ENCODE results near the gene ZNF273. TPM values are rescaled to one million over a fixed set of nuclear protein-coding genes. Genes with fewer than 3 reads are reported as not detected.

Gene ZNF273
- total RNA-seq, 1 experiment from 2014 or later = 22.0 TPM

DNA sequence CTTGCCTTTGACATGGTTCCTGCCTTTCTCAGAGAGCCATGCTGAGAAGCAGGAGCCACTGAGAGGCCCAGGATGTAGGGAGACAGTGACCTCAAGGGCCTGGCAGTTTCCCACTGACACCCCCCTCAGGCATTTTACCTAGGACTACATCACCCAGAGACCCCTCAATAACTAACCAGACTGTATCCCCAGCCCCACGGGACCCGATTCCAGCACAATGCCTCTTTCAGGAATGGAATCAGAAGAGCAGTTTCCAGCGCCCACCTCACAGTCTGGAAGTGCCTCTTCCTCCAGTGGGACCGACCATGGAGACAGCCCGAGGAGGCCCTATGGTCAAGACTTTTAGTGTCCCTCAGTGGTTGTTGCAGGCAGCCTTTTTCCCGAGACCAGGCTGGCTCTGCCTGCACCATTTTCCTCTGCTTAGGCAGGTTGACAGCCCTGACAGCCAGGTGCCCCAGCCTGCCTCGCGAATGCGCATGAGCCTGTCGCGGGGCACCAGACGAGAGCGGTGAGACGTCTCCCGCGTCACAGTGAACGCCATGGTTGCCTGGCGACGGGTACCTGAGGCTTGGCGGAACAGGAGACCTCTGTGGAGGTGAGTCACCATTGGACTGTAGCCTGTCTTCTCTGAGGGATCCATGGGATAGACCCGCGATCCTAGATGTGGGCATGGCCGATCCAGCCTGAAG is 28.4 kb upstream of the ZNF273 start:
- H3K4me2 ChIP-seq (ENCODE audit: low read depth, low read length, poor library complexity, severe bottlenecking) = no peak overlapping the region
- no peak overlapping the region for H3K4me3 ChIP-seq (ENCODE audit: low read length)
- H2AFZ ChIP-seq (ENCODE audit: low read length) = no peak overlapping the region
- no peaks in the 10 kb centered on the region for H3K79me2 ChIP-seq (ENCODE audit: low read length)
- H4K20me1 ChIP-seq (ENCODE audit: insufficient read depth, low read depth, low read length) = no peaks in the 10 kb centered on the region
- H3K27ac ChIP-seq (ENCODE audit: low read length) = no peak overlapping the region
- H3K36me3 ChIP-seq (ENCODE audit: insufficient read depth, low read length) = no peaks in the 10 kb centered on the region
- no peak for DNase-seq
- no peaks in the 10 kb centered on the region for H3K27me3 ChIP-seq (ENCODE audit: low read length)
- H3K9me3 ChIP-seq (ENCODE audit: low read length) = no peaks in the 10 kb centered on the region
- H3K9ac ChIP-seq (ENCODE audit: low read length) = no peak overlapping the region
- no peaks in the 10 kb centered on the region for H3K9me2 ChIP-seq (replicated peaks; ENCODE audit: insufficient read depth, low read length)
- H3K4me1 ChIP-seq (ENCODE audit: low read length) = peaks cover 5% of the 10 kb centered on the region

- Histone ChIP-seq H3K4me2 (ENCODE audit: low read depth, low read length, poor library complexity, severe bottlenecking) (no peak overlapping the region), H3K9me3 (ENCODE audit: low read length) (no peaks in the 10 kb centered on the region), H3K4me3 (ENCODE audit: low read length) (no peak overlapping the region), H3K79me2 (ENCODE audit: low read length) (no peaks in the 10 kb centered on the region), H3K27me3 (ENCODE audit: low read length) (no peaks in the 10 kb centered on the region), H3K27ac (ENCODE audit: low read length) (no peak overlapping the region), H4K20me1 (ENCODE audit: insufficient read depth, low read depth, low read length) (no peaks in the 10 kb centered on the region), H3K4me1 (ENCODE audit: low read length) (peaks cover 5% of the 10 kb centered on the region), H2AFZ (ENCODE audit: low read length) (no peak overlapping the region), H3K9me2 (replicated peaks; ENCODE audit: insufficient read depth, low read length) (no peaks in the 10 kb centered on the region), H3K36me3 (ENCODE audit: insufficient read depth, low read length) (no peaks in the 10 kb centered on the region), H3K9ac (ENCODE audit: low read length) (no peak overlapping the region)
- no peak for DNase-seq
Observed at GRCh38 chr7:64875258-64875657, 27.8 kb upstream of the ZNF273 start.

DNA sequence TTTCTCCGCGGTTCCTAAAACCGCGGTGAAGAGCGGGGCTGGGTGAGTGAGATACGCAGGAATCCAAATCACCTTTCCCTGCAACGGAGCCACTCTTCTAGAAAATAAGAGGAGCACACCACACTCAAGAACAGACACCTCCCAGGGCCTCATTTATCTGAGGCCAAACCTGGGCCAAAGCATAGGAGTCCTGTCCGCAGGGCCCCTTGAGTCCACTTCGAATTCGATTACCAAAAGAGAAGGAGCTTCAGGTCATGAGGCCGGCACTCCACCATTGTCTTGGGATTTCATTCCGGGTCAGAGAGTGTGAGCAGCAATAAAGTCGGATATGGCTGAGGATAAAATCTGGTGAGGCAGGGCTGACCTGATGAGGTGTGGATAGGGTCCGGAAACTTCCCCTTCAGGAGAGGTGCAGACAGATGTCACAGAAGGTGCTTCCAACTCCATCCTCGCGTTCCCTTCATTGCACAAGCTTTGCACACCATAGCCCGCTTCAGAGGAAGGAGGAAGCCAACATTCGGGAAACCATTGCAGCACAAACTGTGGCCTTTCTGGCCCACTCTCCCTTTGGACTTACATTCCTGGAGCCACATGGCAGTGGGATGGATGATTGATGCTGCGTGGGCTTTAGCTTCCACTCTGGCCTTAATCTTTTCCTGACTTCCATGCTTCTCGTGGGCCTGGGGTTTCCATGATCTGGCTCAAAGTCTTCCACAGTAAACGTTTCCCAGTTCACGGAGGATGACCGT is 27.2 kb upstream of the ZNF273 start:
- H4K20me1 ChIP-seq (ENCODE audit: insufficient read depth, low read depth, low read length) = no peaks in the 10 kb centered on the region
- no peaks in the 10 kb centered on the region for H3K9me2 ChIP-seq (replicated peaks; ENCODE audit: insufficient read depth, low read length)
- no peak for DNase-seq
- H2AFZ ChIP-seq (ENCODE audit: low read length) = no peak overlapping the region
- no peak overlapping the region for H3K4me2 ChIP-seq (ENCODE audit: low read depth, low read length, poor library complexity, severe bottlenecking)
- H3K27ac ChIP-seq (ENCODE audit: low read length) = no peak overlapping the region
- H3K79me2 ChIP-seq (ENCODE audit: low read length) = no peaks in the 10 kb centered on the region
- no peaks in the 10 kb centered on the region for H3K36me3 ChIP-seq (ENCODE audit: insufficient read depth, low read length)
- no peak overlapping the region for H3K9ac ChIP-seq (ENCODE audit: low read length)
- no peaks in the 10 kb centered on the region for H3K27me3 ChIP-seq (ENCODE audit: low read length)
- no peaks in the 10 kb centered on the region for H3K9me3 ChIP-seq (ENCODE audit: low read length)
- no peak overlapping the region for H3K4me3 ChIP-seq (ENCODE audit: low read length)
- H3K4me1 ChIP-seq (ENCODE audit: low read length) = peaks cover 5% of the 10 kb centered on the region

DNA sequence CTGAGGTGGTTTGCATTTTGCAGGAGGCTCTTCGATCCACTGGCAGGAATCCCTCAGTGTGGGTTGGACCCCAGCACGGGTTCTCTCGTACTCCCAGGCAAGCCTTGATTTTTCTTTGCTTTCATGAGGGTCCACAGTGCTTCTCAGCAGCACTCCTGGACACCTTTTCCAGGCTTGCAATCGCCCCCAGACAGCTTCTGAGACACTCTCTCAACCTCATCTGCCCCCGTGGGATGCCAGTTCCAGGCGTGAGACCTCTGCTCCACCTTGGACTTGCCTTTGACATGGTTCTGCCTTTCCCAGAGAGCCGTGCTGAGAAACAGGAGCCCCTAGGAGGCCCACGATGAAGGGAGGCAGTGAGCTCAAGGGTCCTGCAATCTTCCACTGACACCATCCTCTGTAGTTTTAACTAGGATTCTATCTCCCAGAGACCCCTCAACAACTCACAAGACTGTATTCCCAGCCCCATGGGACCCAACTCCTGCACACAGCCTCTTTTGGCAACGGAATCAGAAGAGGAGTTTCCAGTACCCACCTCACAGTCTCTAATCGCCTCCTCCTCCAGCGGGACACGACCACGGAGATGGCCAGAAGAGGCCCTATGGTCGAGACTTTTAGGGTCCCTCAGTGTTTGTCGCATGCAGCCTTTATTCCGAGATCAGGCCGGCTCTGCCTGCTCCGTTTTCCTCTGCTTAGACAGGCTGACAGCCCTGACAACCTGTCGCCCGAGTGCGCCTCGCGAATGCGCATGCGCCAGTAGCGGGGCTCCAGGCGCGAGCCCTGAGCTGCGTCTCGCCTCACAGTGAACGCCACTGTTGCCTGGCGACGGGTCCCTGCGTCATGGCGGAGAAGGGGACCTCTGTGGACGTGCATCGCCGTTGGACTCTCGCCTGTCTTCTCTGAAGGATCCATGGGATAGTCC is 26.0 kb upstream of the ZNF273 start:
- H2AFZ ChIP-seq (ENCODE audit: low read length) = peak overlapping the region; percentile 57; the same call in 1 of the 2 replicates
- H3K4me2 ChIP-seq (ENCODE audit: low read depth, low read length, poor library complexity, severe bottlenecking) = peak overlapping the region; percentile 61
- peak overlapping the region; percentile 42 for H3K9ac ChIP-seq (ENCODE audit: low read length)
- H3K36me3 ChIP-seq (ENCODE audit: insufficient read depth, low read length) = no peaks in the 10 kb centered on the region
- H4K20me1 ChIP-seq (ENCODE audit: insufficient read depth, low read depth, low read length) = no peaks in the 10 kb centered on the region
- H3K79me2 ChIP-seq (ENCODE audit: low read length) = no peaks in the 10 kb centered on the region
- peak overlapping the region; percentile 56; the same call in 1 of the 2 replicates for H3K4me3 ChIP-seq (ENCODE audit: low read length)
- H3K9me3 ChIP-seq (ENCODE audit: low read length) = no peaks in the 10 kb centered on the region
- no peak overlapping the region for H3K27ac ChIP-seq (ENCODE audit: low read length)
- H3K9me2 ChIP-seq (replicated peaks; ENCODE audit: insufficient read depth, low read length) = no peaks in the 10 kb centered on the region
- H3K4me1 ChIP-seq (ENCODE audit: low read length) = peaks cover 5% of the 10 kb centered on the region
- H3K27me3 ChIP-seq (ENCODE audit: low read length) = no peaks in the 10 kb centered on the region
- peak; percentile 89 for DNase-seq

- H3K27ac ChIP-seq (ENCODE audit: low read length) = no peak overlapping the region
- no peaks in the 10 kb centered on the region for H4K20me1 ChIP-seq (ENCODE audit: insufficient read depth, low read depth, low read length)
- peak overlapping the region; percentile 38 for H3K9ac ChIP-seq (ENCODE audit: low read length)
- H3K79me2 ChIP-seq (ENCODE audit: low read length) = no peaks in the 10 kb centered on the region
- no peak for DNase-seq
- H2AFZ ChIP-seq (ENCODE audit: low read length) = peak overlapping the region; percentile 57; the same call in 1 of the 2 replicates
- H3K4me2 ChIP-seq (ENCODE audit: low read depth, low read length, poor library complexity, severe bottlenecking) = peak overlapping the region; percentile 61
- H3K27me3 ChIP-seq (ENCODE audit: low read length) = no peaks in the 10 kb centered on the region
- H3K36me3 ChIP-seq (ENCODE audit: insufficient read depth, low read length) = no peaks in the 10 kb centered on the region
- H3K9me2 ChIP-seq (replicated peaks; ENCODE audit: insufficient read depth, low read length) = no peaks in the 10 kb centered on the region
- peak overlapping the region; percentile 56; the same call in 1 of the 2 replicates for H3K4me3 ChIP-seq (ENCODE audit: low read length)
- peaks cover 5% of the 10 kb centered on the region for H3K4me1 ChIP-seq (ENCODE audit: low read length)
- H3K9me3 ChIP-seq (ENCODE audit: low read length) = no peaks in the 10 kb centered on the region
Observed at GRCh38 chr7:64877714-64878610, 25.1 kb upstream of the ZNF273 start.

GRCh38 chr7:64878684-64879083 is 24.4 kb upstream of the ZNF273 start:
- no peak overlapping the region for H3K4me2 ChIP-seq (ENCODE audit: low read depth, low read length, poor library complexity, severe bottlenecking)
- H2AFZ ChIP-seq (ENCODE audit: low read length) = no peak overlapping the region
- H3K9ac ChIP-seq (ENCODE audit: low read length) = no peak overlapping the region
- DNase-seq = no peak
- no peaks in the 10 kb centered on the region for H3K79me2 ChIP-seq (ENCODE audit: low read length)
- no peaks in the 10 kb centered on the region for H3K9me3 ChIP-seq (ENCODE audit: low read length)
- no peaks in the 10 kb centered on the region for H3K27me3 ChIP-seq (ENCODE audit: low read length)
- no peaks in the 10 kb centered on the region for H3K9me2 ChIP-seq (replicated peaks; ENCODE audit: insufficient read depth, low read length)
- H3K36me3 ChIP-seq (ENCODE audit: insufficient read depth, low read length) = no peaks in the 10 kb centered on the region
- H4K20me1 ChIP-seq (ENCODE audit: insufficient read depth, low read depth, low read length) = no peaks in the 10 kb centered on the region
- H3K4me1 ChIP-seq (ENCODE audit: low read length) = peaks cover 5% of the 10 kb centered on the region
- H3K27ac ChIP-seq (ENCODE audit: low read length) = no peak overlapping the region
- H3K4me3 ChIP-seq (ENCODE audit: low read length) = no peak overlapping the region

DNA sequence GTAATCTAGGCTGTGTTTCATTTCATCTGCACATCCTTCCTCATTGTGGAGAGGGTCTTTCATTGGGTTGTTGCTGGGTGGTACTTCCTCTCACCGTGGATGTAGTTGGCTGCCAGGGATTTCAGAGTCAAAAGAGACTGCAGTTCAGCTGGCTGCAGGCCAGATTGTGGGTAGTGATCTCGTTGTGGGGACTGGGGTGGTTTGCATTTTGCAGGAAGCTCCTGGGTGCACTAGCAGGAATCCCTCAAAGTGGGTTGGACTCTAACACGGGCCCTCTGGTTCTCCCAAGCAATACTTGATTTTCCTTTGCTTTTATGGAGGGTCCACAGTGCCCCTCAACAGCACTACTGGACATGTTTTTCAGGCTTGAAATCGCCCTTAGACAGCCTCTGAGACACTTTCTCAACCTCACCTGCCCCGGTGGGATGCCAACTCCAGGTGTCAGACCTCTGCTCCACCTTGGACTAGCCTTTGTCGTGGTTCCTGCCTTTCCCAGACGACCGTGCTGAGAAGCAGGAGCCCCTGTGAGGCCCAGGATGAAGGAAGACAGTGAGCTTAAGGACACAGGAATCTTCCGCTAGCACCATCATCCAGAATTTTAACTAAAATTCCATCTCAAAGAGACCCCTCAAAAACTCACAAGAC is 23.9 kb upstream of the ZNF273 start:
- Histone ChIP-seq H2AFZ (ENCODE audit: low read length) (no peak overlapping the region), H3K79me2 (ENCODE audit: low read length) (no peaks in the 10 kb centered on the region), H3K4me3 (ENCODE audit: low read length) (no peak overlapping the region), H3K27me3 (ENCODE audit: low read length) (no peaks in the 10 kb centered on the region), H3K9me3 (ENCODE audit: low read length) (no peaks in the 10 kb centered on the region), H3K27ac (ENCODE audit: low read length) (no peak overlapping the region), H3K9me2 (replicated peaks; ENCODE audit: insufficient read depth, low read length) (no peaks in the 10 kb centered on the region), H3K36me3 (ENCODE audit: insufficient read depth, low read length) (no peaks in the 10 kb centered on the region), H4K20me1 (ENCODE audit: insufficient read depth, low read depth, low read length) (no peaks in the 10 kb centered on the region), H3K4me2 (ENCODE audit: low read depth, low read length, poor library complexity, severe bottlenecking) (no peak overlapping the region), H3K9ac (ENCODE audit: low read length) (no peak overlapping the region), H3K4me1 (ENCODE audit: low read length) (peaks cover 5% of the 10 kb centered on the region)
- DNase-seq = no peak
